Gastroesophageal sphincter (tissue), 3 donors: ENCODE data around the gene GABRB3.

ENCODE experiments used
- POLR2A ChIP-seq, 2 donors: fragments of 450-650 bp; IDR thresholded peaks; one replicate each; pipeline ENCODE4 v1.6.1; 2017; ENCODE audit warnings: antibody characterized with exemption in 2 of 2, mild to moderate bottlenecking in 2 of 2, moderate library complexity in 1 of 2
- TF ChIP-seq, protein P1 (sequence below), 4 experiments: fragments of 200-600 bp in 2 of 4; fragments of 450-650 bp in 2 of 4; sonication (generic) in 1 of 4; IDR thresholded peaks; one replicate each; pipeline ENCODE4 v1.5.1; 2017 to 2019; ENCODE audit warnings: antibody characterized with exemption in 4 of 4, mild to moderate bottlenecking in 2 of 4, moderate library complexity in 2 of 4

DNA sequence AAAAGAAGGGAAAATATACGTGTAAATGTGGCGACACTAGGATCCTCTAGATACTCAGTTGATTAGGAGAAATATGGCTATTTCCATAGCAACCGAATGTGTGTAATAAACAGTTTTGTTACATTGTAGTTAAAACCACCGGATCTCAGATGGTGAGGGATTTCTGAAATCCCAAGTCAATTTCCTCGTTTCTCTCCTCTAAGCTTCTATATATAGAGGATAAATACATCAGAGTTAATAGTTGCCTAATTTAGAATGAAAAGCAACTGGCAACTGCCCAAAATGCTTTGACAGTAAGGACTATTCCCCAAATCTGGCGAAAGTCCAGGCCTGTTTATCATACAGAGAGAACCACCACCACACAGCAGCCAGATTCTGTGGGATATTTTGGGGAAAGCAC lies 112.6 kb downstream of the GABRB3 start:
- no peak for TF ChIP-seq POLR2A (IDR thresholded peaks at IDR 0.05)
- TF ChIP-seq, protein P1, sequence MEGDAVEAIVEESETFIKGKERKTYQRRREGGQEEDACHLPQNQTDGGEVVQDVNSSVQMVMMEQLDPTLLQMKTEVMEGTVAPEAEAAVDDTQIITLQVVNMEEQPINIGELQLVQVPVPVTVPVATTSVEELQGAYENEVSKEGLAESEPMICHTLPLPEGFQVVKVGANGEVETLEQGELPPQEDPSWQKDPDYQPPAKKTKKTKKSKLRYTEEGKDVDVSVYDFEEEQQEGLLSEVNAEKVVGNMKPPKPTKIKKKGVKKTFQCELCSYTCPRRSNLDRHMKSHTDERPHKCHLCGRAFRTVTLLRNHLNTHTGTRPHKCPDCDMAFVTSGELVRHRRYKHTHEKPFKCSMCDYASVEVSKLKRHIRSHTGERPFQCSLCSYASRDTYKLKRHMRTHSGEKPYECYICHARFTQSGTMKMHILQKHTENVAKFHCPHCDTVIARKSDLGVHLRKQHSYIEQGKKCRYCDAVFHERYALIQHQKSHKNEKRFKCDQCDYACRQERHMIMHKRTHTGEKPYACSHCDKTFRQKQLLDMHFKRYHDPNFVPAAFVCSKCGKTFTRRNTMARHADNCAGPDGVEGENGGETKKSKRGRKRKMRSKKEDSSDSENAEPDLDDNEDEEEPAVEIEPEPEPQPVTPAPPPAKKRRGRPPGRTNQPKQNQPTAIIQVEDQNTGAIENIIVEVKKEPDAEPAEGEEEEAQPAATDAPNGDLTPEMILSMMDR (IDR thresholded peaks at IDR 0.05) = no peak
